ENCODE measurements around the gene GUCD1.

DNA sequence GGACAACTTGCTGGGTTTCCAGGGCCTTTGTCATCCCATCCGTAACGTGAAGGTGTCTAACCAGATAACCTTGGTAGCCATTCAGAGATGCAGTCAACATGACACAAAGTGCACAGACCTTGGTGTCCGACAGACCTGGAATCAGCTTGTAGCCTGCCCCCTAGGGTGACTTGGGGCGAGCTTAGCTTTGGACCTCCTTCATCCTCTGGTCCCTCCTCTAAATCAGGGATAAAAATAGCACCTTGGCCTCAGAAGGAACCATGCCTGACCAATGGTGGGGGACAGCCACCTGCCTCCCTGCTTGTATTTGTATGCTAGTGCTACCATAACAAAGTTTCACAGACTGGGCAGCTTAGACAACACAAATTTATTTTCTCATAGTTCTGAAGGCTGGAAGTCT, 4.5 kb upstream of the GUCD1 start:
- TF ChIP-seq, protein P1, sequence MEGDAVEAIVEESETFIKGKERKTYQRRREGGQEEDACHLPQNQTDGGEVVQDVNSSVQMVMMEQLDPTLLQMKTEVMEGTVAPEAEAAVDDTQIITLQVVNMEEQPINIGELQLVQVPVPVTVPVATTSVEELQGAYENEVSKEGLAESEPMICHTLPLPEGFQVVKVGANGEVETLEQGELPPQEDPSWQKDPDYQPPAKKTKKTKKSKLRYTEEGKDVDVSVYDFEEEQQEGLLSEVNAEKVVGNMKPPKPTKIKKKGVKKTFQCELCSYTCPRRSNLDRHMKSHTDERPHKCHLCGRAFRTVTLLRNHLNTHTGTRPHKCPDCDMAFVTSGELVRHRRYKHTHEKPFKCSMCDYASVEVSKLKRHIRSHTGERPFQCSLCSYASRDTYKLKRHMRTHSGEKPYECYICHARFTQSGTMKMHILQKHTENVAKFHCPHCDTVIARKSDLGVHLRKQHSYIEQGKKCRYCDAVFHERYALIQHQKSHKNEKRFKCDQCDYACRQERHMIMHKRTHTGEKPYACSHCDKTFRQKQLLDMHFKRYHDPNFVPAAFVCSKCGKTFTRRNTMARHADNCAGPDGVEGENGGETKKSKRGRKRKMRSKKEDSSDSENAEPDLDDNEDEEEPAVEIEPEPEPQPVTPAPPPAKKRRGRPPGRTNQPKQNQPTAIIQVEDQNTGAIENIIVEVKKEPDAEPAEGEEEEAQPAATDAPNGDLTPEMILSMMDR (IDR thresholded peaks at IDR 0.05 in 2 of 3, conservative IDR thresholded peaks at IDR 0.05 in 1 of 3; ENCODE audit: insufficient read depth in 2 of 3, low read depth in 1 of 3, low read length in 3 of 3): no peak
- TF ChIP-seq HMGN3 (IDR thresholded peaks at IDR 0.05; ENCODE audit: borderline replicate concordance, extremely low read depth, insufficient read length, low read depth, low read length): no peak
